H1 (cell line): ENCODE data around the gene ADGRB3.

Experiments used
- CEBPB ChIP-seq: IDR thresholded peaks from 2 replicates; pipeline ENCODE4 v1.6.1; 2012; ENCODE audit warnings: low read depth, low read length
- CTCF ChIP-seq, 3 experiments: IDR thresholded peaks; 1 replicate in 2 of 3; 2 replicates in 1 of 3; pipeline versions ENCODE4 v1.5.1 to v1.6.1; 2011; ENCODE audit warnings: low read length in 3 of 3, mild to moderate bottlenecking in 3 of 3, inconsistent platforms in 2 of 3, low read depth in 1 of 3, moderate library complexity in 1 of 3; ENCODE audit not compliant: insufficient read depth in 1 of 3; ENCODE audit errors: control extremely low read depth in 1 of 3
- EP300 ChIP-seq, 2 experiments: IDR thresholded peaks; 1 replicate in 1 of 2; 2 replicates in 1 of 2; pipeline ENCODE4 v1.6.1; 2011 to 2012; ENCODE audit warnings: low read depth in 2 of 2, low read length in 2 of 2, mild to moderate bottlenecking in 2 of 2, borderline replicate concordance in 1 of 2, inconsistent platforms in 1 of 2, moderate library complexity in 1 of 2
- EZH2 ChIP-seq: fragments of 200-600 bp; sonication (generic); IDR thresholded peaks from 2 replicates; pipeline ENCODE4 v1.7.1; 2012; ENCODE audit warnings: low read depth, mild to moderate bottlenecking, moderate library complexity, low read length, inconsistent platforms; ENCODE audit not compliant: severe bottlenecking
- FOSL1 ChIP-seq: IDR thresholded peaks from 2 replicates; pipeline ENCODE4 v1.6.1; 2011; ENCODE audit warnings: mild to moderate bottlenecking, low read depth, low read length, moderate library complexity; ENCODE audit not compliant: insufficient read depth
- GTF2F1 ChIP-seq: IDR thresholded peaks from 2 replicates; pipeline ENCODE4 v1.6.1; 2012; ENCODE audit warnings: low read depth, low read length, improper control_type of control experiment, borderline replicate concordance
- NRF1 ChIP-seq: IDR thresholded peaks from 2 replicates; pipeline ENCODE4 v1.6.1; 2011; ENCODE audit warnings: mild to moderate bottlenecking, low read depth, low read length, improper control_type of control experiment
- POLR2AphosphoS5 ChIP-seq: IDR thresholded peaks from 2 replicates; pipeline ENCODE4 v1.6.1; 2011; ENCODE audit warnings: low read depth, low read length
- SAP30 ChIP-seq: fragments of 300-600 bp; sonication (generic); IDR thresholded peaks from 2 replicates; pipeline ENCODE4 v1.7.1; 2012; ENCODE audit warnings: low read length, moderate library complexity, mild to moderate bottlenecking, inconsistent platforms; ENCODE audit not compliant: insufficient read depth, insufficient replicate concordance
- SIN3A ChIP-seq, 2 experiments: IDR thresholded peaks in 1 of 2; conservative IDR thresholded peaks in 1 of 2; 2 replicates each; pipeline ENCODE4 v1.6.1; 2011 to 2012; ENCODE audit warnings: low read length in 2 of 2, improper control_type of control experiment in 1 of 2, low read depth in 1 of 2, mild to moderate bottlenecking in 1 of 2
- SIX5 ChIP-seq: IDR thresholded peaks from 2 replicates; pipeline ENCODE4 v1.6.1; 2011; ENCODE audit warnings: mild to moderate bottlenecking, low read depth, low read length
- TBP ChIP-seq: IDR thresholded peaks from 2 replicates; pipeline ENCODE4 v1.6.1; 2011; ENCODE audit warnings: low read depth, low read length, improper control_type of control experiment
- YY1 ChIP-seq: IDR thresholded peaks from 2 replicates; pipeline ENCODE4 v1.6.1; 2011; ENCODE audit warnings: low read depth, mild to moderate bottlenecking, low read length

GRCh38 chr6:69063401-69063800 is 428.3 kb downstream of the ADGRB3 start:
- no peak for TF ChIP-seq EZH2
- TF ChIP-seq GTF2F1 = no peak
- no peak for TF ChIP-seq NRF1
- no peak for TF ChIP-seq EP300 (IDR thresholded peaks at IDR 0.05; ENCODE audit: borderline replicate concordance in 1 of 2, low read depth in 2 of 2, low read length in 2 of 2)
- TF ChIP-seq POLR2AphosphoS5 = no peak
- TF ChIP-seq YY1 = no peak
- no peak for TF ChIP-seq CEBPB
- no peak for TF ChIP-seq SIX5
- TF ChIP-seq CTCF (IDR thresholded peaks at IDR 0.05; ENCODE audit: control extremely low read depth in 1 of 3, insufficient read depth in 1 of 3, low read depth in 1 of 3, low read length in 3 of 3) = no peak
- TF ChIP-seq FOSL1 = no peak
- TF ChIP-seq SIN3A (conservative IDR thresholded peaks at IDR 0.05 in 1 of 2, IDR thresholded peaks at IDR 0.05 in 1 of 2; ENCODE audit: low read depth in 1 of 2, low read length in 2 of 2) = no peak
- no peak for TF ChIP-seq SAP30
- no peak for TF ChIP-seq TBP
